CD1c-positive myeloid dendritic cell (primary cell): ENCODE data around the gene CAPN12.

ENCODE experiments used
- DNase-seq: peaks from one replicate; pipeline ENCODE4 v3.0.0-alpha.2; 2016; ENCODE audit errors: extremely low spot score

Gene CAPN12

DNA sequence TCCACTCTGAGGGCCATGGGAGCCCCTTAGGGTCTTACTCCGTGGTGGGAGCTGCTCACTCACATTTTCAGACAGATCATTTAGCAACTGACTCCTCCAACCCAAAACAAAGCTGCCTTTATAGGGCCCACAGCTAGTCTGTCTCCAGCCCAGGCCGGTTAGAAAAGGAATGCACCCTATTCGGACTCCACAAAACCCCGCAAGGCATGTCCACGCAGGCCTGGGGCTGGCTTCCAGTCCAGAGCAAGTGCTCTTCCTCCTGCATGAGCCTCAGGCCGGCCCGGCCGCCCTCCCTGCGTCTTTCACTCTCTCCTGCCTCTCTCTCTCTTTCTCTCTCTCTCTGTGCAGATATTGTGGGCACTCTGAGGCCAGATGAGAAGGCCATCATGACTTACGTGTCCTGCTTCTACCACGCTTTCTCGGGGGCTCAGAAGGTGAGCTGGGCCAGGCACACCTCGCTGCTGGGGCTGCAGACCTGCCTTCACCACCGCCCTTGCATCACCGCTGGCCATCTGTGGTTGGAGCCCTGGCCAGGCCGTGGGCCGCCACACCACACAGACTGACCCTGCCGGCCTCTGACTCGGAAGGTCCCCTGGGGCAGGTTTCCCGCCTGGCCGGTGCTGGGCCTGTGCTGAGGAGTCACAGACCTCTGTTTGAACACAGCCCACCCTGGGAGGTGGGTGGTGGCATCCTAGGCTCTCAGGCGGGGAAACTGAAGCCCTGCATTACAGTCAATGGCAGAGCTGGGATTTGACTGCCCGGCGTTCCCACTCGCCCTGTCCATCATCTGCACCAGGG, 33.1 kb downstream of the CAPN12 start:
- DNase-seq = no peak

DNA sequence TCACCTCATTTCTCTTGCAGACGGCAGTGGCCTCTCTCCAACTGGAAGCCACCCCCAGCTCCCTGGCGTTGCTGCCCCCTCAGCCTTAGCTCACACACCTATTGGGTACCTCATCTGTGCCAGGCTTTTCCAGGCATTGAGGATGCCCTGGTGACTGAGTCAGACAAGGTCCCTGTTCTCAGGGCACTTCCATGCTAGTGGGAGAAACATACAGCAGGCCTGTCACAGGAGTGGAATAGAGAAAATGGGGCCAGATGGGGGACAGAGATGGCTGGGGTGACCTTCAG, 33.9 kb downstream of the CAPN12 start:
- no peak for DNase-seq

DNA sequence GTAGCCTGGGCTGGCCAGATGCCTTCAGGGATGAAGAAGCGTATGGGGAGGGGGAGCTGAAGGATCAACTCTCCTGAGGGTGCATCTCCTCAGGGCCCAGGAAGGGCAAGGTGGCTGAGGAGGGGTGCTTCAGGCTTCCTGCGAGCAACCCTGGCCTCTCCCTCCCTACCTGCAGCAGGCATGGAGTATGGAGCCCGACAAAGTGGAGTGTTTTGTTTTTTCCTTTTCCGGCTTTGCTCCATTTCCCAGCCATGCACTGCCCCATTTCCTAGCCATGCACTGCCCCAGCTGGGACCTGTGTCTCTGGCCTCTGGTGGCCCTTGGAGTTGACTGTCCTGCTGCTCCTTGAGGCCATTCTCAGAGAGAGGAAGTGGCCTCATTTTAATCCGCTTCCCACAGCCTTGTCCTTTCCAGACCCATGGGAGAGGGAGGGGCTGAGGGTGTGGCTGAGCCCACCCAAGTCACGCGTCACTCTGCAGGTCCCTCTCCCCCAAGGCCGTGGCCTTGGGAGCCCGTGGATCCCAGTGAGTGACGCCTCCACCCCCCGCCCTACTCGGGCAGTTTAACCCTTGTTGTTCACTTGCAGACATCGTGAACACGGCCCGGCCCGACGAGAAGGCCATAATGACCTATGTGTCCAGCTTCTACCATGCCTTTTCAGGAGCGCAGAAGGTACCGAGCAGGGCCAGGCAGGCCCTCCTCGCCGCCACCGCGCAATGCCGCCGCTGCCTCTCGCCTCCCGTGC, 34.4 kb downstream of the CAPN12 start:
- no peak for DNase-seq

DNA sequence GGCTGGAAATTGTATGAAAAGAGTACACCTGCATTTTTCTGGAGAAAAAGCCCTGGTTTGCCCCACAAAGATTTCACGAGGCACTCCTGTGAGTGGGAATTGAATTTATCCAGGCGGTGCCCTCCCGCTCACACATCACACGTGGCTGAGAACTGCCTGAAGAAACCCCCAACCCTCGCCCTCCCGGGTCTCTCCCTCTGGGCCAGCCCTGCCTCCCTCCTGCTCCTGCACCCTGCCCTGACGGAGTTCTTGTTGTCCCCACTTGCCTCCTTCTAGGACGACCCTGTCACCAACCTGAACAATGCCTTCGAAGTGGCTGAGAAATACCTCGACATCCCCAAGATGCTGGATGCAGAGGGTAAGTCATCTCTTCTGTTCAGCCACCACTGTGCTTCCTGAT, 35.2 kb downstream of the CAPN12 start:
- no peak for DNase-seq

DNA sequence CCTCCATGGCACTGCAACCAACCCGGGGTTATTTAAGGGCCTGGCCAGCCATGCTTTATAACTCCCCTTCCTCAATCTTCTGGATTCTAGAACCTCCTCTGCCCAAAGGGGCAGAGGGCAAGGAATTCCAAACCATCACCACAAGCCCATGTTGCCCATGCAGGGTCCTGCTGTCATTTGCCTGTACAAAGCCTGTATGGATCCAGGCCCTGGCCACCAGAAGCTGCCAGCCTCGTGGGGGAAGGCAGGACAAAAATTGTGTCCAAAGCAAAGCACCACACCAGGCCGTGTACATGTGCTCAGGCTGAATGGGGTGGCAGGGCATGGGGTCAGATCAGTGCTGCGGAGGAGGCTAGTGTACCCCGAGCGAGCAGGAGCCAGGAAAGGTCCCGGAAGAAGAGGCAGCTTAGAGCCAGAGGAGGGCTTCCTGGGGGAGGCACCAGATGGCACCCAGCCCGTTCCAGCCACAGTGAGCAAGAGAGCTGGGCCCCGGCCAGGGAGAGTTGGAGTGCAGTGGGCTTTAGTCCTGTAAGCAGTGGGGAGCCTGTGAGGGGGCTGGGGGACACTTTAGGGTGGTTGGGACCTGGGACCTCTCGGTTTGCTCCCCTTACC, 35.8 kb downstream of the CAPN12 start:
- no peak for DNase-seq

DNA sequence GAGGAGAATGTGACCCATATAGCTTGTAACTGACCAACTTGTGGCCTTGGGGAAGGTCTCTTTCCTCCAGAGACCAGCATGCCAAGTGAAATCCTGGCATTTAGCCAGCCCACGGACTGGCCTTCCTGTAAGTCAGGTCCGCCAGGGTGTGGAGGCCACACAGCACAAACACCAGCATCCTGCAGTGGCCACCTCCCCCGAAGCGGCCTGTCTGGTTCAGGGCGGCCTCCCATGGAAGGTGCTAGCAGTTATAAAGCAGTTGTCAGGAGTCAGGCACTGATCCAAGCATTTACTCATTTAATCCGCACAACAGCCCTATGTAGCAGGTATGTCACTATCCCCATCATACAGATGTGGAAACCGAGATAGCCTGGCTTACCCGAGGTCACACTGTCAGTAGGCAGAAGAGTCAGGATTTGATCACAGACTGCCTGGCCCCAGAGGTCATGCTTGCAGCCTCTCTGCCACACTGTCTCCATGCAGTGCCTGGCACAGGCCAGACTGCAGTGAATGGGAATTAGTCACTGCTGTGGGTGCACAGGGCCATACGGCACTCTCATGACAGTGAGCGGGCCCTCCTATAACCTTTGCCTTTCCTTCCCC, 36.7 kb downstream of the CAPN12 start:
- DNase-seq = no peak

DNA sequence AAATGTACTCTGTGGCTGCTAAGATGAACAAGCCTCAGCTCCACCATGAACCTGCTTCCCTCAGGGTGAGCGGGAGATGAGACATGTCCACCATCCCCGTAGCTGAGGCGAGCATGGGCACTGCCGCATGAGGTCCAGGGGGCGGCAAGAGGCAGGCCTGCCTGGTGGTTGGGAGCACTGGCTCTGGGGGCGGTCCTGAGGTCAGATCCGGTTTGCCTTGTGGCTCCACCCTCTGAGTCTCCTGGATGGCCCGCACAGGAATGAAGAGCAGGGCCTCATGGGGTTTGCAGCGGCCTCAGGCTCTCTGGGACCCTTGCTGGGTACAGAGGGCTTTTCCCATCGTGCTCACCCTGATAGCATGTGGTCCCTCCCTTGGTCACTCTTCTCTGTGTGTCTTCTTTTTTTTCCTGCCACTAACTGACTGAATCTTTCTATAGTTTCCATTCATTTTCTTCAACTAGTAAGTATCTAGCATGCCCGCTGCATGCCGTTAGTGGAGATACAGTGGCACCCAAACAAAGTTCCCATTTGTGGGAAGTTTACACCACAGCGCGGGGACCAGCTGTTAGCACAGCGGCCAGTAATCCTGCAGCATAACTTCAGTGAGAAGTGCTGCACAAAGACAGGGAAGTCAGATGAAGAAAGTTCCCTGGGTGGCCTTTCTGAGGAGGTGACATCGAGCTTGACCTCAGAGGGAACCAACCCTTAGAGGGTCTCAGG, 37.3 kb downstream of the CAPN12 start:
- DNase-seq = no peak

DNA sequence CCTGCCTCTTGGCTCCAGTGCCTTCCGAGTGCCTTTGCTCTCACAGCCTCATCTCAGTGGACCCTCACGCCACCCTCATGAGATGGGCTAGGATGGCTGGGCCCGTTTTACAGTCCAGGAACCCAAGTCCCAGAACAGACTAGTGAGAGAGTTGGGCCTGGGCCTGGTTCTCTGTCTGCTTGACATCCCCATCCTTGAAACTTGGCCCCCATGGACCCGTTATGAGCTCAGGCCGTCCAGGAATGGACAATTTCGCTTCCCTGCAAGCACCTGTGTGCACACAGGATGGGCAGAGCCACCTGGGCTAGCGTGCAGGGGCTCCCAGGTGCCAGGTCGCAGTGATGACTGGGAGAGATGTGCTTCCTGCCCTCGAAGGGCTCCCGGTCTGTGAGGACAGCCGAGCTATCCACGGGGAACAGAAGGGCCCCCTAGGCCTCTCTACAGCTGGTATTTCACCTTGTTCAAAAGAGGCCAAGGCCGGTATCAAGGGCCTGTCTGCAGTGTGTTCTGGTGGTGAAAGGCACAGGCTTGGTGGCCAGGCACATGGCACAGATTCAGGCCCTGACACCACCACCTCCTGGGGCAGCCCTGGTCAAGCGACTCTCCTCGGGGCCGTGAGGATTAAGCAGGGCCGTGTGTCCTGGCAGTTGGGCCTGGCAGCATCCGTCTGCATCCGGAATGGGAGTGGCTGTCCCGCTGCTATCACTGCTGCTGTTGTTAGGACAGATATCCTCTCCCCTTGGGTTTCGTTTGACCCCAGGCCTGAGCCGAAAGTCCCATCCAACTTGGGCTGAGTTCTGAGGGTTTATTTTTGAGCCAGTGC, 38.9 kb downstream of the CAPN12 start:
- DNase-seq = no peak

DNA sequence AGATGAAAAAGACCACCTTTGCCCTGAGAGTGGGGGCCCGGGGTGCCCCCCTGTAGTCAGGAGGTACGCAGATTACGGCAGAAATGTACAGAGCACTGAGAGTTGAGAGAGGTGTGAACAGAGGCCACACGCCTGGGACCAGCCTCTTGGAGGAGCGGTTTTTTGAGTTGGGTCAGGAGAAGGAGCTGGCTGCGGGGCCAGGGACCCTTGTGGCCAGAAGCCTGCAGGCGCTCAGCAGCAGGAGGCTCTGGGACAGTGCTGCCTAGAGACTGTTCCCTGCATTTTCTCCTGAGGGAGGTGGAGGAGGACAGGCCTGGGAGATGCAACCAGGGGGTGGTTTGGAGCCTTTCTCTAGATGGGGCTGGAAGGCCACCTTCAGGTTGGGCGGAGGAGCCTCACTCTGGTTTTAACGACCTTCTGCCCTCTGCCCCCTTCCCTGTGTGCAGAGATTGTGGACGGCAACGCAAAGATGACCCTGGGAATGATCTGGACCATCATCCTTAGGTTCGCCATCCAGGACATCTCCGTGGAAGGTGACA, 39.7 kb downstream of the CAPN12 start:
- no peak for DNase-seq

DNA sequence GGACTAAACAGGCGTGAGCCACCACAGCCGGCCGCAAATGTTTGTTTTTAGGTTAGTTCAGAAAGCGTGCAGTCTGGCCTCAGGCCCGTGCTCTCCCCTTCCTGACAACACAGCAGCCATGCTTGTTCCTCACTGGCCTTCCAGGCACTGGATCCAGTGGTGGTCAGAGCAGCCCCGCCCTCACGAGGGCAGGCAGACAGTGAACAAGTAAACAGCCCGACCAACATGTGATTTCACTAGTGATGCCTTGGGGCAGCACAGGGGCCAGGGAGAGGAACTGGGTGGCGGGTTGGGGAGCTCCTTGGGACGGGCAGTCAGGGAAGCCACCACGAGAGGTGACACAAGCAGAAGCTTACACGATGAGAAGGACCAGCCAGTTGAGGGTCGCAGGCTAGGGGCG, 40.8 kb downstream of the CAPN12 start:
- DNase-seq = no peak

DNA sequence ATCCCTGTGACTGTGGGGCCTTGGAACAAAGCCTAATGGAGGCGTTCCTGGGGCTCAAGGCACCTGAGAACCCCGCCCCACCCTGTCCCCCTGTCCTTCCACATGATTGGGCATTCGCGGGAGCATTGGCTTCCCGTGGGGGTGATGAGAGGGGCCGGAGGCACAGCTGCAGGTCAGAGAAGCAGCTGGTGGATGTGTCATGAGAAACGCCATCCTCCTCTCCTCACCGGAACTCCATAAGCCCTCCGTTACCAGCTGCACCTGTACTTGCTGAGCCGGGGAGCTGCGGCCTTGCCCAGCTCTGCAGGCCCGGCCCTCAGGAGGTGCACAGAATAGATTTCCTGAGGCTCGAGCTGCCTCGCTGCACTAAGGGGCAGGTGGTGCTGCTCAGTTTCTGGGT, 42.0 kb downstream of the CAPN12 start:
- no peak for DNase-seq

DNA sequence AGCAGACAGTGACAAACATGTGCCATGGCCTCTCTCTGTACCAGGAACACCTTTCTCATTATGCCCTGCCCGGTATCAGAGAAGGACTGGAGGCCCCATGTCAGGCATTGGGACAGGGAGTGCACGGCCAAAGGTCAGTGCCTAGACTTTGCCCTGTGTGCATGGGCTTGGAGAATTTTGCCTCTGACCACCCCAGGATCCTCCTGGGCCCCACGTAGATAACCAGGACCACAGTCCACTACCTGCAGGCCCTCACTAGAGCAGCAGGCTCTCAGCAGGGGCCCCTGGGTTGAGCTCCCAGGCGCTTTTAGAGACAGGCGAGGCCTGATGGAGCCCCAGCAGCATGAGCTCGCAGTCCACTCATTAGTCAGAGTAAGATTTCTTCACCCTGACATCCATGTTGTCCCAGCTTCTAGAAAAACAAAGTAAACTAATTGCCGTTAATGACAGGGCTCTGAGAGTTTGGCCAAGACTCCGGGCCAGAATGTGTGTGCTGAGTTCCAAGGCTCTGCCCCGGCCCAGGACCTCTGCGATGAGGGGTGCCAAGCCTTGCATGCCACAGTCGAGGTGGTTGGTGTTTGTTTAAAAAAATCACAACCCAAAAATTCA, 42.7 kb downstream of the CAPN12 start:
- no peak for DNase-seq

DNA sequence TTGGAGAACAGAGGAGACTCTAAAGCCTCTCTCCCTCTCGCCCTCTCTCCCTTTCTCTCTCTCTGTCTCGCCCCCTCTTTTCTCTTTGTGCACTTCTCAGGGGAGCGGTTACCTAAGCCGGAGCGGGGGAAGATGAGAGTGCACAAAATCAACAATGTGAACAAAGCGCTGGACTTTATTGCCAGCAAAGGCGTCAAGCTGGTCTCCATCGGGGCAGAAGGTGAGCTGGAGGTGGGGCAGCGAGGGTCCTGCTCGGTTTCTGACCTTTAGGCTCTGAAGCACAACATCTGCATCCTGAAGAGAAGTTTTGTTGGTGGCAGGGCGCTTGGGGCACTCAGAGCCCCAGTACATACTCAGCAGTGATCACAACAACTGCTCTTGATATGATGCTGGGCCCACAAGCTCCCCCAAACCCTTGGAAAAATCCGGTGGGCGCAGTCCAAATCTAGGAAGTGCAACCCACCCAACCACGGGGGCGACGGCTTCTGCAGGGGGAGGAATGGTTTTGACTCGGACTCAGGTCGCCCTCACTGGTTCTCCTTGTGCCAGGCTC, 43.3 kb downstream of the CAPN12 start:
- DNase-seq = no peak

DNA sequence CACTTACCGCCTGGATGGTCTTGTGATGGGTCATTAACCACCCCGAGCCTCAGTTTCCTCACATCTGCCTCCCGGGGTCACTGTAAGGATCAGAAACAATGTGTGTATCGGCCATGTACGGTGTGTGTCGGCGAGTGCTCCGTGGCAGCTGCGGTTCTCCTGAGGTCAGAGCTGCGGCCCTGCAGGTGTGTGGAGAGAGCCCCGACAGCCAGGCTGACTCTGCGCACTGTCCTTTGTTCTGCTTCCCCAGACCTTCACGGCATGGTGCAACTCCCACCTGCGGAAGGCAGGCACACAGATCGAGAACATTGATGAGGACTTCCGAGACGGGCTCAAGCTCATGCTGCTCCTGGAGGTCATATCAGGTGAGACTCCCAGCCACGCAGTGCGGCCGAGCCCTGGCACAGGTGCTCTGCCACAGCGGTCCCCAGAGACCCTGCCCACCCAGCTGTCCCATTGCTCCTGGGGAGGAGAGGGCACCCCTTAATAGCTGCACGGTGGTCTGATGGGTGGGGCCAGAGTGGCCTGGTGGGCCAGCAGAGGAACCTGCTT, 43.8 kb downstream of the CAPN12 start:
- DNase-seq = no peak

DNA sequence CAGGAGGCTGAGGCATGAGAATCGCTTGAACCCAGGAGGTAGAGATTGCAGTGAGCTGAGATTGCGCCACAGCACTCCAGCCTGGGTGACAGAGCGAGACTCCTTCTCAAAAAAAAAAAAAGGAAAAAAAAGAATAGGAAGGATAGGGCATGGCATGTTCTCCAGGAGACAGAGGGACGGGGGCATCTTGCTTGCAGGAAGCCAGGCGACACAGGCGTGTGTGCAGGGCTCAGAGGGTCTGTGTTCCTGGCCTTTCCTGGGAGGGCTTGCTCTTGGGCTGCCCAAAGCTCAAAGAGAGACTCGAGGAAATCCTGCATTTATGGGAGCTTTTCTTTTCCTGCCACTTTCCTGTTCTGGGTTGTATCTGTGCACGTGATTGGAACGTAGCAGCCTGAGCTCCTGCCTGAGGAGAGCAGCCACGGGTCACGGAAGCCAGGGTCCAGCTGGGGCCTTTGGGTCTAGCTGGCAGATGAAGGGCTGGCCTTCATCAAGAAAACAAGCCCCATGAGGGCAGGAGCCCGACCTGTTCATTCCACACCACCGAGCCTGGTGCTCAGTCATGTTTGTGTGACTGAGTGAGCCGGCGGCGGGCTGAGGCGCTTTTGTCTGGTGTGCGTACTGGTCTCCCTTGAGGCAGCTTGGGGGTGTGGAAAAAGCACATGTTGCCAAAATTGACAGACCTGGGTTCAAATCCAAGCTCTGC, 44.5 kb downstream of the CAPN12 start:
- DNase-seq = no peak

DNA sequence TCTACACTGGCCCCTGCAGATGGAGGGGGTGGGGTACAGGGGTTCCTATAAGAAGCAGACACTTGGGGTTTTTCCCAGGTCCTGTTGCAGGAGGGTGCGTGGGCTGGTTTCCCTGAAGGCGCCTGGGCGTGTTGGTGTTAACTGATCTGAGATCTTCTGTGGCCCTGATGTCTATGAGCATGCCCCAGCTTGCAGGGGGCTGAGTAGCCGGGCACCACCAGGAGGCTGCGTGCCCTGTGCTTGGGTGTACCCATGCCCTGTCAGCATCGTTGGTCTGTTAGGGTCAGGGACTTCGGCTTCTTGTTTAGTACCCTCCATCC, 45.3 kb downstream of the CAPN12 start:
- DNase-seq = peak; percentile 29

DNA sequence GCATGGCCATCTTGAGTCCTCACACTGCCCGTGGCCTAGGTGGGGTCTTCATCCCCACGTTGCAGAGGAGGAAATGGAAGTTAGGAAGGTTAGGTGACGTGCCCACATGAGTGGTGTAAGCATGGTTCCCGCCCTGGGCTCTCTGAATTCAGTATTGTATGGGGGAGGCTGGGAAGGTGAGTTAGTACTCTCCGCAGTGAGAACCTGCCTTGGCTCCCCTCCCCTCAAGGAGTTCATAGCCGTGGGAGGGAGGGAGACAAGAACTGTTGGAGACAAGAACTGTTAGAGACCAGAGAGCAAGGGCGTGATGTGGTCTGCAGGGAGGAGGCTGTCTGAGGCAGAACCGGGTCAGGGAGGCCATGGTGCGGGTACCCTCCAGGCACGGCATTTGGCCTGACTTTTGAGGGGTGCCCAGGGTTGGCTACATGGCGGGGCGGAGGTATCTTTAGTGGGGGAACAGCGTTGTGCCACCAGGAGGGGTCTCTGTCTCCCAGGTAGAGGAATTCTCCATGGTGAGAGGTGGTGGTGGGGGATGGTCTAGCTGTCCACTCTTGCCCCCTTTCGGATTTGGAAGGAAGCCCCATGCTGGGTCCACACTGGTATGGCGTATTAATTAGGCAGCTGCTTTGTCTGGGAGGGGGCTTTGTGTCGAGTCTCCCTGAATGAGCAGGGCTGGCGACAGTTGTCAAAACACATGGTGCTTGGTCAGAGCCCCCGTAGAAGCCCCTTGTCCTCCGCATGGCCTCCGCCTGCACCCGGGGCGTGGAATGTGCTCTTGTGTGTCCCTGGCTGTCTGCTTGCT, 45.8 kb downstream of the CAPN12 start:
- DNase-seq = no peak

DNA sequence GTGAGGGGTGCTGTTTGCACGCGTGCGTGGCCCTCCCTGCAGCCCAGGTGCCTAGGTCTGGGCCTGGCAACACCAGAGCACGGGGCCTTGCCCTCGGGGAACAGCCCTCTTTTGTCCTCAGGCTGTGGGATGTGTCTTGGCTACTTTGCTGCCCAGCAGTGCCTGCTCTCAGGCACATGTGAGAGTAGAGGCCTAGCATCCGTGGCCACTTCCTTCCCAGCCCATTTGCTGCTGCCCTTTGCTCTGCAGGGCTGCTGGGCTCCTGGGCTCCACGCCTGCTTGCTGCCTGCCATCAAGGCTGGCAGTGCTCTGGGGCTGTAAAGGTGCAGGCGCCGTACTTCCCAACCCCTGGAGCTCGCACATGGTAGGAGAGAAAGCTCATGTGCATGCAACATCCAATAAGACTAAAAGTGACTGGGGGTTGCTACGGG, 46.6 kb downstream of the CAPN12 start:
- DNase-seq = no peak

DNA sequence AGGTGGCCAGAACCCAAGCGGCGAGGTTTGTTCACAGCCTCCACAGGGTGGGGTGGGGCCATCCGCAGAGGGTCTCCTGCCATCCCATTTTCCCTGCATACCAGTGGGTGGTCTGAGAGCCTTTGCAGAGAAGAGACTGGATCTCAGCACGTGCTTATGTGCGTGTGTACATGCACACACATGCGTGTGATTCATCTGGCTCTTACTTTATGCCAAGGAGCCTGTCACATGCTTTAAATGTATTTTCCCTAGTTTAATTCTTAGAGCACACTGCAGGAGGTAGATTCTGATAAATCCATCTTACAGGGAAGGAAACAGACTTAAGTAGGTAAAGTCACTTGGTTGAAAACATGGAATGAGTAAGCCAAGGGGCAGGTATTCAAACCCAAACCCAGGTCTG, 47.1 kb downstream of the CAPN12 start:
- DNase-seq = no peak
